GM23338 (cell line): ENCODE data around the gene SDHAF2. TPM values are rescaled to one million over a fixed set of nuclear protein-coding genes. Genes with fewer than 3 reads are reported as not detected.

ENCODE experiments used
- ATAC-seq: fragments of 200-7000 bp; cut with Tn5 transposase; 3 replicates; pipeline ENCODE4 v1.9.1; 2020
- DNase-seq: peaks from one replicate; pipeline ENCODE4 v3.0.0-alpha.2; 2015; ENCODE audit warnings: low spot score
- H2AFZ ChIP-seq: fragments of 200-600 bp; sonication (generic); 2 replicates; pipeline ENCODE4 v1.8.0; 2016; ENCODE audit warnings: antibody characterized with exemption, mild to moderate bottlenecking, moderate library complexity
- H3F3A ChIP-seq: fragments of 200-600 bp; sonication (generic); replicated peaks from 2 replicates; pipeline ENCODE4 v1.8.0; 2017; ENCODE audit warnings: antibody characterized with exemption, mixed run types, low read depth
- H3K27ac ChIP-seq: fragments of 200-600 bp; sonication (generic); 2 replicates; pipeline ENCODE4 v1.6.1; 2016; ENCODE audit warnings: low read depth
- H3K27me3 ChIP-seq: fragments of 200-600 bp; sonication (generic); 2 replicates; pipeline ENCODE4 v1.8.0; 2016; ENCODE audit warnings: mild to moderate bottlenecking, mixed run types, moderate library complexity; ENCODE audit not compliant: insufficient read depth
- H3K36me3 ChIP-seq: fragments of 200-600 bp; sonication (generic); 2 replicates; pipeline ENCODE4 v1.8.0; 2016; ENCODE audit warnings: mild to moderate bottlenecking; ENCODE audit not compliant: insufficient read depth
- H3K4me1 ChIP-seq: fragments of 200-600 bp; sonication (generic); 2 replicates; pipeline ENCODE4 v1.8.0; 2016; ENCODE audit warnings: mild to moderate bottlenecking, moderate library complexity; ENCODE audit not compliant: insufficient read depth
- H3K4me2 ChIP-seq: fragments of 200-600 bp; sonication (generic); 2 replicates; pipeline ENCODE4 v1.7.1; 2017; ENCODE audit warnings: mixed run types
- H3K4me3 ChIP-seq: fragments of 200-600 bp; sonication (generic); 2 replicates; pipeline ENCODE4 v1.6.1; 2016; ENCODE audit warnings: mixed run types
- H3K79me2 ChIP-seq: fragments of 200-600 bp; sonication (generic); replicated peaks from 2 replicates; pipeline ENCODE4 v1.8.0; 2017; ENCODE audit warnings: mild to moderate bottlenecking; ENCODE audit not compliant: insufficient read depth
- H3K9me2 ChIP-seq: fragments of 200-600 bp; sonication (generic); 2 replicates; pipeline ENCODE4 v1.8.0; 2017; ENCODE audit not compliant: insufficient read depth
- H4K20me1 ChIP-seq: fragments of 200-600 bp; sonication (generic); replicated peaks from 2 replicates; pipeline ENCODE4 v1.8.0; 2017; ENCODE audit warnings: mild to moderate bottlenecking; ENCODE audit not compliant: insufficient read depth
- H3K27ac Mint-ChIP-seq: 2 replicates; pipeline ENCODE4 v1.8.0; 2020; ENCODE audit warnings: inconsistent platforms, mild to moderate bottlenecking, moderate library complexity, mixed read lengths
- H3K27me3 Mint-ChIP-seq: 3 replicates; pipeline ENCODE4 v1.8.0; 2022; ENCODE audit warnings: low read depth, mild to moderate bottlenecking, moderate library complexity, mixed read lengths, inconsistent platforms; ENCODE audit not compliant: insufficient read depth, poor library complexity
- H3K36me3 Mint-ChIP-seq: 3 replicates; pipeline ENCODE4 v1.8.0; 2021; ENCODE audit warnings: low read depth, mild to moderate bottlenecking, inconsistent platforms, moderate library complexity, mixed read lengths
- H3K4me1 Mint-ChIP-seq: 3 replicates; pipeline ENCODE4 v1.8.0; 2020; ENCODE audit warnings: mild to moderate bottlenecking, inconsistent platforms, mixed read lengths
- H3K4me3 Mint-ChIP-seq: 3 replicates; pipeline ENCODE4 v1.8.0; 2021; ENCODE audit warnings: moderate library complexity, mild to moderate bottlenecking, inconsistent platforms, mixed read lengths
- H3K9me3 Mint-ChIP-seq: 3 replicates; pipeline ENCODE4 v1.8.0; 2020; ENCODE audit warnings: moderate library complexity, mild to moderate bottlenecking, inconsistent platforms, mixed read lengths
- CREB1 ChIP-seq: fragments of 250-450 bp; sonication (Bioruptor Pico); IDR thresholded peaks from 2 replicates; pipeline ENCODE4 v1.5.0; 2020; ENCODE audit warnings: low read depth, mild to moderate bottlenecking, moderate library complexity
- CTCF ChIP-seq, 2 experiments: fragments of 200-600 bp in 1 of 2; sonication (generic) in 1 of 2; conservative IDR thresholded peaks; 2 replicates each; pipeline versions ENCODE4 v1.5.1 to v1.6.1; 2016 to 2017; ENCODE audit warnings: antibody characterized with exemption in 2 of 2, low read depth in 2 of 2, mild to moderate bottlenecking in 2 of 2, moderate library complexity in 1 of 2
- ETS1 ChIP-seq: IDR thresholded peaks from 2 replicates; pipeline ENCODE4 v1.6.1; 2016; ENCODE audit warnings: antibody characterized with exemption
- EZH2 ChIP-seq: fragments of 200-600 bp; sonication (generic); IDR thresholded peaks from one replicate; pipeline ENCODE4 v1.8.0; 2017; ENCODE audit warnings: antibody characterized with exemption, mild to moderate bottlenecking, low read depth; ENCODE audit not compliant: unreplicated experiment
- JUNB ChIP-seq: IDR thresholded peaks from one replicate; pipeline ENCODE4 v1.6.1; 2016; ENCODE audit warnings: antibody characterized with exemption; ENCODE audit not compliant: unreplicated experiment
- POLR2AphosphoS5 ChIP-seq: IDR thresholded peaks from 2 replicates; pipeline ENCODE4 v1.6.1; 2016; ENCODE audit warnings: antibody characterized with exemption, low read depth
- ZNF114 ChIP-seq: fragments of 250-450 bp; sonication (Bioruptor Pico); IDR thresholded peaks from 2 replicates; pipeline ENCODE4 v1.5.0; 2020; ENCODE audit warnings: mild to moderate bottlenecking, moderate library complexity
- ZNF331 ChIP-seq: fragments of 250-450 bp; sonication (Bioruptor Pico); IDR thresholded peaks from 2 replicates; pipeline ENCODE4 v1.5.0; 2020; ENCODE audit warnings: low read depth, mild to moderate bottlenecking, moderate library complexity
- ZNF462 ChIP-seq: fragments of 250-450 bp; sonication (Bioruptor Pico); IDR thresholded peaks from 2 replicates; pipeline ENCODE4 v1.5.0; 2020; ENCODE audit warnings: mild to moderate bottlenecking, moderate library complexity
- polyA plus RNA-seq: library from polyadenylated mRNA; unstranded; fragments of >200 nt; fragmentation: Nextera tagmentation; extraction: Ambion mirVana; gene quantifications from 2 replicates; pipeline ENCODE4 v1.2.1, GENCODE V29; 2016
- total RNA-seq: library from RNA; depleted of rRNA; stranded (reverse); fragments of >200 nt; shearing (Covaris generic); gene quantifications from 2 replicates; pipeline ENCODE4 v1.2.3, GENCODE V29; 2014

SDHAF2 gene
- total and polyA plus RNA-seq, 2 experiments from 2014 or later: 53.8 to 57.0 TPM

GRCh38 chr11:61411589-61411988, 18.3 kb upstream of the SDHAF2 start (continued):
- no peak for TF ChIP-seq ETS1
- no peak for TF ChIP-seq CTCF (conservative IDR thresholded peaks at IDR 0.05; ENCODE audit: low read depth in 2 of 2)
- no peak for TF ChIP-seq POLR2AphosphoS5
- no peak for TF ChIP-seq ZNF114 (CRISPR knock-in tag)
- no peak for TF ChIP-seq JUNB
- no peak for TF ChIP-seq CREB1 (CRISPR knock-in tag)

- Histone ChIP-seq H3K4me1 (no peaks in the 10 kb centered on the region), H3F3A (peaks cover 31% of the 10 kb centered on the region), H3K4me2 (no peak overlapping the region), H3K27ac (no peak overlapping the region), H3K79me2 (peaks cover 22% of the 10 kb centered on the region), H2AFZ (no peak overlapping the region), H3K36me3 (peaks cover 84% of the 10 kb centered on the region), H4K20me1 (peaks cover 64% of the 10 kb centered on the region), H3K9me2 (no peaks in the 10 kb centered on the region), H3K27me3 (no peaks in the 10 kb centered on the region), H3K4me3 (no peak overlapping the region)
- no peak overlapping the region for H3K4me3 Mint-ChIP-seq
- no peak for DNase-seq
- no peaks in the 10 kb centered on the region for H3K27me3 Mint-ChIP-seq
- no peak overlapping the region for H3K27ac Mint-ChIP-seq
- peaks cover 97% of the 10 kb centered on the region for H3K36me3 Mint-ChIP-seq
- no peak for ATAC-seq
- H3K9me3 Mint-ChIP-seq: no peaks in the 10 kb centered on the region
- H3K4me1 Mint-ChIP-seq: no peaks in the 10 kb centered on the region
- no peak for TF ChIP-seq POLR2AphosphoS5
- TF ChIP-seq ZNF331: no peak
- no peak for TF ChIP-seq CTCF (conservative IDR thresholded peaks at IDR 0.05; ENCODE audit: low read depth in 2 of 2)
- no peak for TF ChIP-seq EZH2
- TF ChIP-seq JUNB: no peak
- no peak for TF ChIP-seq ZNF462 (CRISPR knock-in tag)
Observed at GRCh38 chr11:61413496-61413895, 16.4 kb upstream of the SDHAF2 start.
